Muscle layer of colon (tissue), 2 donors: ENCODE measurements around the gene CCDC127.
"Not testable (repeated sequence)": the region's sequence is repeated elsewhere in the genome, so short reads cannot be mapped to it uniquely, and the experiment has no call there.

Experiments
- H3K27ac ChIP-seq: one replicate; pipeline ENCODE4 v1.7.0; 2013; ENCODE audit warnings: low read depth, mild to moderate bottlenecking, low read length, moderate library complexity
- H3K27me3 ChIP-seq, 2 donors: one replicate each; pipeline ENCODE4 v1.7.0; 2013; ENCODE audit warnings: low read length in 2 of 2, mild to moderate bottlenecking in 2 of 2; ENCODE audit not compliant: insufficient read depth in 2 of 2, control insufficient read depth in 1 of 2
- H3K36me3 ChIP-seq: one replicate; pipeline ENCODE4 v1.7.0; 2013; ENCODE audit warnings: mild to moderate bottlenecking, low read length; ENCODE audit not compliant: insufficient read depth
- H3K4me1 ChIP-seq: one replicate; pipeline ENCODE4 v1.7.0; 2013; ENCODE audit warnings: mild to moderate bottlenecking, low read length; ENCODE audit not compliant: insufficient read depth
- H3K4me3 ChIP-seq, 2 donors: one replicate each; pipeline ENCODE4 v1.7.0; 2013; ENCODE audit warnings: low read length in 2 of 2, low read depth in 1 of 2, mild to moderate bottlenecking in 1 of 2, moderate library complexity in 1 of 2
- H3K9ac ChIP-seq: one replicate; pipeline ENCODE4 v1.7.0; 2013; ENCODE audit warnings: low read length
- H3K9me3 ChIP-seq: one replicate; pipeline ENCODE4 v1.7.0; 2013; ENCODE audit warnings: mild to moderate bottlenecking, low read length
- donor health status: abdominal sarcoma.
- donor health status: Adenocarcinoma of cecum.

CCDC127 gene, protein sequence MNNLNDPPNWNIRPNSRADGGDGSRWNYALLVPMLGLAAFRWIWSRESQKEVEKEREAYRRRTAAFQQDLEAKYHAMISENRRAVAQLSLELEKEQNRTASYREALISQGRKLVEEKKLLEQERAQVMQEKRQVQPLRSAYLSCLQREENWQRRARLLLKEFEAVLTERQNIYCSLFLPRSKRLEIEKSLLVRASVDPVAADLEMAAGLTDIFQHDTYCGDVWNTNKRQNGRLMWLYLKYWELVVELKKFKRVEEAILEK

GRCh38 chr5:217494-218456 lies at the start of gene CCDC127, which contains the start of gene SDHA:
Gene CCDC127 (minus strand): TSS chr5:218153. CDS start chr5:216849, 1,304 bp downstream.
Gene SDHA (plus strand): TSS chr5:218320. CDS start chr5:218356, 36 bp downstream.
- Histone ChIP-seq H3K27ac (peak within 1 kb of the TSS; percentile 88), H3K4me3 (peak within 1 kb of the TSS; percentile 62 to 93), H3K9ac (peak within 1 kb of the TSS; percentile 74)
- H3K4me1 ChIP-seq, H3K9me3 ChIP-seq, H3K36me3 ChIP-seq, H3K27me3 ChIP-seq: not testable (repeated sequence)

DNA sequence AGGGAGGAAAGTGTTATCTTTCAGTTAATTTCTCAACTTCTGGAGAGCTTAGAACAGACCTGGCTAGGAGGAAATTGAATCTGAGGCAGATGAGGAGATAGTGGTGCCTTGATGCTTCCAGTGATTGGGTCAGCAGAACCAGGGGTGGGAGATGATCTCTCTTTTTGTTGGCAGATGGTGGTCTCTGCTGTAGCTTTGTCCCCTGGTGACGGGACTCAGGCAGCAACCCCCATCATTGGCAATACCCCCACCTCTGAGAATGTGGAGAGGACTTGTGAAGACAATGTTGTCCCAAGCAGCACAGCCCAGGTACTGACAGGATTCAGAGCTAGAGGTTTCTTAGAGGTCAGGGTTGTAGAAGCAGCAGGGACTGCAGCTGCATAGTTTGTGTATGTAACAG lies 49.8 kb upstream of the CCDC127 start:
- Histone ChIP-seq H3K27me3 (no peaks in the 10 kb centered on the region), H3K4me1 (peaks cover 16% of the 10 kb centered on the region), H3K36me3 (peaks cover 4% of the 10 kb centered on the region), H3K9me3 (no peaks in the 10 kb centered on the region), H3K27ac (no peak overlapping the region), H3K9ac (no peak overlapping the region), H3K4me3 (no peak overlapping the region)

DNA sequence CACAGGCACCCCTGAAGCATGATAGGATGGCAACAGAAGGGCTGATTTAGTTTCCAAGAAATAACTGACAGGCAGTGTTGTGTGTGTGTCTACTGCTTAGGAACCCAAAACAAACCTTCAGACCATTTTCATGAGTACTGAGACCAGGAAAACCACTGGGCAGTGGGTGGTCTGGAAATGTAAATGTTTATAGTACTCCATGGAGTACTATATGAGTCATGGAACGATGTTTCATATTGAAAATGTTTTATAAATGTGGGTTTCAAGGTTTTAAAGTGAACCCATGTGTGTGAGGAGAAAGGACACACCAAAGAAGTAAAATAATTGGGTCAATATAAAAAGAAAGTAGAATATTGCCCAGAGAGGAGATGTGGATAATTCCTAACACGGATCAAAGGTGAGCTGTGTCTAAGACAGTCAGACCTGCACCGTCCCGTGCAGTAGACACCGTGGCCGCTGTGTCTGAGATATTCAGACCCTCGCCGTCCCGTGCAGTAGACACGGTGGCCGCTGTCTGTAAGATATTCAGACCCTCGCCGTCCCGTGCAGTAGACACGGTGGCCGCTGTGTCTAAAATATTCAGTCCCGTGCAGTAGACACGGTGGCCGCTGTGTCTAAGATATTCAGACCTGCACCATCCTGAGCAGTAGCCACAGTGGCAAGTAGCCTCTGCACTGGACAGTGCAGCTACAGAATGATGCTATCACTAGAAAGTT lies 48.5 kb upstream of the CCDC127 start:
- not testable (repeated sequence) for H3K9ac ChIP-seq, H3K4me3 ChIP-seq, H3K27ac ChIP-seq, H3K36me3 ChIP-seq, H3K9me3 ChIP-seq, H3K27me3 ChIP-seq
- H3K4me1 ChIP-seq: peaks cover 16% of the 10 kb centered on the region

GRCh38 chr5:264338-264737 lies 46.4 kb upstream of the CCDC127 start:
- Histone ChIP-seq H3K36me3 (peaks cover 4% of the 10 kb centered on the region), H3K27ac (peak overlapping the region; percentile 48), H3K4me1 (peaks cover 16% of the 10 kb centered on the region), H3K4me3 (no peak overlapping the region), H3K9me3 (no peaks in the 10 kb centered on the region), H3K9ac (no peak overlapping the region), H3K27me3 (no peaks in the 10 kb centered on the region)

GRCh38 chr5:263275-263974 lies 45.5 kb upstream of the CCDC127 start:
- not testable (repeated sequence) for H3K9me3 ChIP-seq, H3K36me3 ChIP-seq, H3K4me3 ChIP-seq, H3K9ac ChIP-seq, H3K27me3 ChIP-seq
- peaks cover 16% of the 10 kb centered on the region for H3K4me1 ChIP-seq
- H3K27ac ChIP-seq: peak overlapping the region; percentile 48

- Histone ChIP-seq H3K27ac (no peak overlapping the region), H3K36me3 (peaks cover 12% of the 10 kb centered on the region), H3K9me3 (no peaks in the 10 kb centered on the region), H3K9ac (no peak overlapping the region), H3K4me1 (no peaks in the 10 kb centered on the region), H3K27me3 (no peaks in the 10 kb centered on the region), H3K4me3 (no peak overlapping the region)
Measured at GRCh38 chr5:257148-257547, 39.2 kb upstream of the CCDC127 start.

DNA sequence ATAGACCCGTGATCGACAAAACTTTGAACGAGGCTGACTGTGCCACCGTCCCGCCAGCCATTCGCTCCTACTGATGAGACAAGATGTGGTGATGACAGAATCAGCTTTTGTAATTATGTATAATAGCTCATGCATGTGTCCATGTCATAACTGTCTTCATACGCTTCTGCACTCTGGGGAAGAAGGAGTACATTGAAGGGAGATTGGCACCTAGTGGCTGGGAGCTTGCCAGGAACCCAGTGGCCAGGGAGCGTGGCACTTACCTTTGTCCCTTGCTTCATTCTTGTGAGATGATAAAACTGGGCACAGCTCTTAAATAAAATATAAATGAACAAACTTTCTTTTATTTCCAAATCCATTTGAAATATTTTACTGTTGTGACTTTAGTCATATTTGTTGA lies 38.4 kb upstream of the CCDC127 start:
- H3K27ac ChIP-seq, H3K9ac ChIP-seq, H3K9me3 ChIP-seq, H3K4me3 ChIP-seq, H3K4me1 ChIP-seq, H3K27me3 ChIP-seq: not testable (repeated sequence)
- H3K36me3 ChIP-seq: peaks cover 12% of the 10 kb centered on the region

- not testable (repeated sequence) for H3K9me3 ChIP-seq, H3K27me3 ChIP-seq, H3K27ac ChIP-seq, H3K9ac ChIP-seq, H3K4me3 ChIP-seq, H3K4me1 ChIP-seq
- H3K36me3 ChIP-seq: peaks cover 12% of the 10 kb centered on the region
Measured at GRCh38 chr5:255116-255515, 37.2 kb upstream of the CCDC127 start.

- H3K9me3 ChIP-seq, H3K27me3 ChIP-seq, H3K27ac ChIP-seq, H3K4me3 ChIP-seq, H3K4me1 ChIP-seq, H3K9ac ChIP-seq: not testable (repeated sequence)
- H3K36me3 ChIP-seq: peaks cover 13% of the 10 kb centered on the region
Measured at GRCh38 chr5:254322-254721, 36.4 kb upstream of the CCDC127 start.

DNA sequence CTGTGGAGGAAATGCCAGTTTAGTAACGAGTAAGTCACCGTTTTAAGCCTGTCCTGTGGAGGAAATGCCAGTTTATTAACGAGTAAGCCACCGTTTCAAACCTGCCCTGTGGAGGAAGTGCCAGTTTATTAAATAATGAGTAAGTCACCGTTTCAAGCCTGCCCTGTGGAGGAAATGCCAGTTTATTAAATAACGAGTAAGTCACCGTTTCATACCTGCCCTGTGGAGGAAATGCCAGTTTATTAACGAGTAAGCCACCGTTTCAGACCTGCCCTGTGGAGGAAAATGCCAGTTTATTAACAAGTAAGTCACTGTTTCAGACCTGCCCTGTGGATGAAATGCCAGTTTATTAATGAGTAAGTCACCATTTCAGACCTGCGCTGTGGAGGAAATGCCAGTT lies 34.6 kb upstream of the CCDC127 start:
- Histone ChIP-seq H3K4me3 (no peak overlapping the region), H3K36me3 (peaks cover 28% of the 10 kb centered on the region)

GRCh38 chr5:251975-252374 lies 34.0 kb upstream of the CCDC127 start:
- H3K36me3 ChIP-seq: peaks cover 24% of the 10 kb centered on the region
- H3K4me3 ChIP-seq: not testable (repeated sequence)

More for the DNA sequence above, 34.6 kb upstream of the CCDC127 start:
- no peak overlapping the region for H3K27ac ChIP-seq
- no peak overlapping the region for H3K9ac ChIP-seq
- no peaks in the 10 kb centered on the region for H3K9me3 ChIP-seq
- H3K27me3 ChIP-seq: no peaks in the 10 kb centered on the region
- no peaks in the 10 kb centered on the region for H3K4me1 ChIP-seq

More at GRCh38 chr5:251975-252374, 34.0 kb upstream of the CCDC127 start:
- not testable (repeated sequence) for H3K9ac ChIP-seq, H3K9me3 ChIP-seq, H3K27ac ChIP-seq, H3K27me3 ChIP-seq, H3K4me1 ChIP-seq
